A172 (cell line): ENCODE data around the gene ACTN2. TPM values are rescaled to one million over a fixed set of nuclear protein-coding genes. Genes with fewer than 3 reads are reported as not detected.

ENCODE experiments used
- DNase-seq: peaks from one replicate; pipeline ENCODE4 v3.0.0-alpha.2; 2015; ENCODE audit warnings: low spot score
- total RNA-seq: library from RNA; depleted of rRNA; stranded (reverse); fragments of >200 nt; shearing (Covaris generic); gene quantifications from 2 replicates; pipeline ENCODE4 v1.2.3, GENCODE V29; 2014

ACTN2 gene
- total RNA-seq, 1 experiment from 2014 or later, result not detected

DNA sequence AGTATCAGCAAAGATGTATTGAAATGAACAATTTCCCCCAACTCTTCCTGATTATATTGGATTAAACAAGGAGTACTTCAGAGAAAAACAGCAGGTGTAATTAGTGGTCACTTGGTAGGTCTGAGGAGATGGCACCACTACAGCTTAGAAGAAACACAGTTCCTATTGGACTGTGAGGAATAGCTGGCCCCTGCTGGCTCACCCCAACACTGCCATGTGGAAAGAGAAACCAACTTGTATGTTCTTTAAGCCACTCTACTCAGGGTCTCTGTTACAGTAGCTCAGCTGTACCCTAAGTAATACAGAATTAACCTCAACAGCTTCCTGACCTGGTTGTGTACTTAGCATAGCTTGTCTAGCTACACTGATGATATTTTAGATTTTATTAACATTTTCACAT lies 82.3 kb downstream of the ACTN2 start:
- DNase-seq, result no peak

DNA sequence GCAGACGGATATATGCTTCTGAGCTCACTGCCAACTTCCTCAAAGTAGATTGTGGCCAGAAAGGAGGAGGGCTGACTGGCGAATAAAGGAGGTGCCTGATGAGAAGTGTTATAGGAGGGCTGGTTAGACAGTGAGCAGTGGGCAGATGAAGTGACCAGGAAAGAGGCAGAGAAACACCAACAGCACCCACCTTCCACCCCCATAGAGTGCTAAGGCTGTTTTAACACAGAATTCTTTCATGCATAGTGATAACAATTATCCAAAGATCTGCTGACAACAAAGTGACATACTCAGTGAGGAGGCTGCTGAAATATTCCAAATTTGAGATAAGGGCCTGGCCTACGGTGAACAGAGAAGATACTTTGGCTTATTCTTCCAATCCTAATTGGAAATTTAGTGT lies 87.6 kb downstream of the ACTN2 start:
- DNase-seq, result no peak

DNA sequence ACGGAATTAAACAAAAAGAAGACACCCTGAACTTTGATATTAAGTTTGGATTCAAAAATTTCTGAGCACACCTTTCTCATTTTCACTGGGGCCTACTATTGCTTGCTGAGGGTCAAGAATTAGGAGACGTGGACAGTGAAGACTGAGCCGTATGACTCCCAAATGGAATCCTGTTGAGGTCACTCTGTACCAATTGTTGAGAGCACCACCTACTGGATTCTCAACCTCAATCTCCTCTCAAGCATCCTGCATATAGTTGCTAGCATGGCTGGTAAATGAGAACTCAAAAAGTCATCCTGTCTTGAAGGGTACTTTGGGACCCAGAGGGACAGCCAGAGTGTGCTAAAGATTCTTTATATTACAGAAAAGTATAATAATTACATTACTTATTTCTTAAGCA lies 88.6 kb downstream of the ACTN2 start:
- peak; percentile 34 for DNase-seq

DNA sequence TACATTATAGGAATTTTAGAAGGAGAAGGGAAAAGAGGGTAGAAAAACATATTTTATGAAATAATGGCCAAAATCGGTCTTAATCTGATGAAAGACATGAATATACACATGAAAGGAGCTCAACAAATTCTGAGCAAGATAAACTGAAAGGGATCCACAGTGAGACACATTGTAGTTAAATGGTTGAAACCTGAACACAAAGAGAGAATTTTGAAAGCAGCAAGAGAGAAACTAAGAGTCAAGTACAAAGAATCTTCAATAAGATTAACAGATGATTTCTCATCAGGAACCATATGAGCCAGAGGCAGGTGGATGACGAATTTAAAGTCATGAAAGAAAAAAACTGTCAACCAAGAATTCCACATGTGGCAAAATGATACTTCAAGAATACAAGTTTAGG lies 93.0 kb downstream of the ACTN2 start:
- DNase-seq, result no peak

DNA sequence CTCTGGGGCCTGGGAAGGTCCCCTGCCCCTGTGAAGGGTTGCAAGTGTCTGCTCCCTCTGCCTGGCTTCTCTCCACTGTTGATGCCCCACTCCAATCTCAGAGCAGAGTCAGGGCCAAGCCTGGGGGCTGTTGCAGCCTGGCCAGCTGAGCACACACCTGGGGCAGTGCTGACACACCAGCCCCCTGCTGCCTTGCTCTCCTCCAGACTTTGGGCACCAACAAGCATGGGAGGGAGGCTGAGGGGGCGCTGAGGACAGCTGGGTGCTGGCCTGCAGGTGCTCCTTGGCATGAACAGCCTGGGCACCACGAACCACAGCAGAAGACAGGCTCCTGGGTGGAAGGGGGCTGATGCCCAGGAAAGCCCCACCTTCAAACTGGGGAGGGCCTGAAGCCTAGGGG lies 99.2 kb downstream of the ACTN2 start:
- DNase-seq, result no peak

DNA sequence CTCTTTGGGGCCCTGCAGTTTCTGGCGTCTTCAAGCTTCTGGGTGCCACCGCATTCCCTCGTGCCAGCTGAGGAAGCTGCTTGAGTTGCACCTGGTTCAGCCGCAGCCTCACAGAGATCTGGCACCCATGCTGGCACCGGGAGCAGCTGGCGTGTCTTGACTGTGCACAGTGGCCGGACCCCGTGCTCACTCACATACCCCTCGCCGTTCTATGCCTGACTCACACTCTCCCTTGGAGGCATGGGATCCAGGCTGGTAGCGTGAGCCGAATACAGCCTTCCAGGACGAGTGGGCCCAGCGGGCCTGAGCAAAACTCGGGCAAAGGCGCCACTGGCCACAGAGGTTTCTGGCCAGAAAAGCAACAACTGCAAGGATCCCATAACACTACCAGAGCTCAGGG lies 100.2 kb downstream of the ACTN2 start:
- no peak for DNase-seq

DNA sequence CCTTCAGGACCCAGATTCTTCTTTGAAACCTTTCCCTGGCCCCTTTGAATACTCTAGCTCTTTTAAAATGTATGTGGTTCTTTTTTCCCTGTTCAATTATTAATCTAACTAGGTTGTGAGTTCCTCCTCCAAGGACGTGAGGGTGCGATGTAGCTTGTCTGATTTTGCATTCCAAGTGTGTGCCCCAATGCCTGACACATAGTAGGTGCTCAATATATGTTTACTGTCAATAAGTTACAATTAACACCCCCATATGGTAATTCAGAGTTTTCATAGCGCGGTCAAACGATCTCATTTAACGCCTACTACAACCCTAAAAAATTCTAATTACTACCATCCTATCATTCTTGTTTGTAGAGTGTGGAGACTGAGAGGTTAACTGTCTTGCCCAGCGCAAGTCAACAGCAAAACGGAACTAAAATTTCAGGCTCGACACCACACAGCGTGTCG lies 108.3 kb downstream of the ACTN2 start:
- DNase-seq, result no peak

DNA sequence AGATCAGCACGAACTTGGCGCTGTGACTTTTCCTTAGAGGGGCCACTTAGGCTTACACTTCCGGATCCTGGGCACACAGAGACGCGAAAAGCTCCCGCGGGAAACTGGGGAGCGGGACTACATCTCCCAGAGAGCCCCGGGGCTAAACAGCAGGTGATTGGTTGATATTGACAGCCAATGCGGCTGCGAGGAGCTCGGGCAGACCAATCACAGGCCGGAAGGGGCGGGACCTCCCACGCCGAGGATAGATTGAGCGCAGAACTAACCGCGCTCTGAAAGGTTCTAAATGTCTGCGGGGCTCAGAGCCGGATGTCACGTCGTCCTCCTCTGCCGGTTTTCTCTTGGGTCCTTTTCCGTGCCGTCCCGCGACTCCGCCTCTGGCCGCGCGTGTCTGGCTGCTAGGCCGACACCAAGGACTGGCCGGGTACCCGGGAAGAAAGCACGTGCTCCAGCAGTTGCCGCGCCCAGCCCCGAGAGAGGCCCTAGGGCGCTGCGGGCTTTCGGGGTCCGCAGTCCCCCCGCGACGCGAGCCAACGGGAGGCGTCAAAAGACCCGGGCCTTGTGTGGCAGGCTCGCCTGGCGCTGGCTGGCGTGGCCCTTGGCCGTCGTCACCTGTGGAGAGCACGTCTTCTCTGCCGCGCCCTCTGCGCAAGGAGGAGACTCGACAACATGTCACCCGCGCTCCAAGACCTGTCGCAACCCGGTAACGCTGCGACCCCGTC lies 108.9 kb downstream of the ACTN2 start, which contains the start of gene MTR:
MTR (plus strand) TSS at position 258 of the 722 bp plus-strand sequence; CDS start at position 670, 412 bp downstream.
- peak; percentile 99 for DNase-seq

DNA sequence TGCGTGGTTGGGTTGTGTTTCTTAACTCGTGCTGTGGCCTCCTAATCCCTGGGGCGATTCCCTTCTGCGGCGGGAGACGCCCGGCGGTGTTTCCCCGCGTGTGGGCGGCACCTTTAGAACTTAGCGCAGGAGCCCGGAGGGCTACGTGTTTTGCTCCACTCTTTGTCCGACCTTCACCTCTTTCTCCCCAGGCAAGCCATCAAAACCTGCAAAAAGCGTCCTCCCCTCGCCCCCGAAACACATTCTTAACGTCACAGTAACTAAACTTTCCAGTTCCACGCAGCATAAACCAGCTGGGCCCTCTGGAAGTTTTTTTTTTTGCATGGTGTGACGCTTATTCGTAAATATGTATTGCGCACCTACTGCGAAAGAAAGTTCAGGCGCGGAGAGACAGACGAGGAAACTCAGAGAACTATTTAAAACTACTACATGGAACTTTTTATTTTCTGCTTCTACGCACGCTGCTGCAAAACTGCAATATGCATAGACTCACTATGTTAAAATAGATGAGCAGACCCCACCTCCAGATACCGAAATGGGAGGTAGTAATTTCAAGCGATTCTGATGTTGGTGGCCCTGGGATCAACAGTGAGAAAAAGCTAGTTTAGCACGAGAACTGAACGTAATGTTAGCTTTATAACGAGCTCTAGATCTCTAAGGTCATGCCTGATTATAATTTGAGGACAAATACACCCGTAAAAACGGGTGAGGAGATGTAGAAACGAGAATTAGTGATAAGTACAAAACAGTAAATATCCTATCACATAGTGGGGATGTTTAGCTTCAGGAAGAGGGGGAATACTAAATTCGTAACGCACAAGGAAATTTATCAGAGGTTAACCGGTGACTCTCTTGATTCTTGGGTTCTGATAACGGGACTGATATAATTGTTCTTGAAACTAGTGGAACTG lies 109.7 kb downstream of the ACTN2 start:
- peak; percentile 42 for DNase-seq

DNA sequence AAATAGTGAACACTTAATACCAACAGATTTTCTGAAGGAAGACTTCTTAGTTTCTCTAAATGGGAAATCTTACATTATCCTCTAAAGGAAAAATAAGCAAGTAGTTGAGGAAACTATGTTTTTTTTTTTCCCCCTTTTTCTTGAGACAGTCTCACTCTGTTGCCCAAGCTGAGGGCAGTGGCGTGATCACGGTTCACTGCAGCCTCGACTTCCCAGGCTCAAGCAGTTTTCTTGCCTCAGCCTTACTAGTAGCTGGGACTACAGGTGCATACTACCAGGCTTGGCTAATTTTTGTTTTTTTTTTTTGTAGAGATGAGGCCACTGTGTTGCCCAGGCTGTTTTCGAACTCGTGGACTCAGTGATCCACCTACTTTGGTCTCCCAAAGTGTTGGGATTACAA lies 112.7 kb downstream of the ACTN2 start:
- no peak for DNase-seq

DNA sequence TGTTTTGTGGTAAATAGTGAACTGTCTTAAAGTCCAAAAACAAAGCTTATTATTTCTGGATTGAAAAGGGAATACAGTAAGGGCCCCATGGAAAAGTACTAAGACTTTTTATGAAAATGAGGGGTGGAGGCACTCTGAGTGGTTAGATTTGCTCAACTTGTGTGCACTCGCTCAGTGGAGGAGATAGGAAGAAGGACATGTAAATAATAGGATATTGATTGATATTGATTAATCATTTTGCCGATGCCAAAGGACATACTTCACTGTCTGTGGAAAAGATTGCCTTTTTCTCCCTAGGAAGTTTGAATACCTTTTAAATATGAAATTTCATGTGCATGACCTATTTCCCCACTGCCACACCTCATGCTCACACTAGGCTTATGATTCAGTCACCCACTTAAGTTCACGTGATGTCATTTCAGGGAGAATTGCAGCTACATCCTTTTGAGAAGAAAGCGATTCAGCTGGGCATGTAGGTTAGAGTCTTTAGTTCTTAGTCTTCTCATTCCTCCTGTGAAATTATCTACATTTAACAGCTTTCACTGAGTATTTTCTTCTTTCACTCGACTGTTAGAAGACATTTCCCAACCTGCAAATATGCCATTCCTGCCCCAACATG lies 113.8 kb downstream of the ACTN2 start:
- no peak for DNase-seq

DNA sequence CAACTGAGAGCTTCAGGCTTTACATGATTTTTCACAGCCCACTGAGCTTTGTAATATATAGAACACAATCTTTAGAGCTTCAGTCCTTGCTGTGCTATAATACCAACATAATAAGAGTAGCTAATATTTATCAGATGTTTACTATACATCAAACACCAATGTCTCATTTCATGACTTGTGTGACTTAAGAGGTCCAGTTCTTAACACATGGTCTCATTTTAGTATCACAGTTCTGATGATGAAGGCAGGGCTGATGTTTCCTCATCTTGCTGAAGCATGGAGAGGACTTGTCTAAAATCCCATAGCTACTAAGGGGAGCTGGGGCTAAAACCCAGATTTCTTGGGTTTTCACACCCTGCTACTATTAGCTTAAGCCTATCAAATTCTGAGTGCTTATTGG lies 114.3 kb downstream of the ACTN2 start:
- DNase-seq, result no peak

DNA sequence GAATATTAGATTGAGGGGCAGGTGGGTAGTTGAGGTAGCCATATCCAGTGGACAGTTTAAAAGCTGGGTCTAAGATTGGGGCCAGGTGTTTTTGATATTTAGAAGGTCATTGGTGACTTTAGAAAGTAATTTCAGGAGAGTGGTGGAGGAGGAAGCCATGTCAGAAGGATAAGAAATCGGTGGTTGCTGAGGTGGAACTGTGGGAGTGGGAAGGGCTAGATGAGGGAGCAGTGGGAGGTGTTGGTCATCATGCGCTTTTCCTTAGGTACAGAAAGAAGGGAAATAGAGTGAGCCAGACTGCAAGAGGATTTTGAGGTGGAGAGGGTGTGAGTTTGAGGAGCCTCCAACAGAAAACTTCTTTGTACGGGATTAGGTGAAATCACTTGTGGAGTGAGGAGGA lies 116.0 kb downstream of the ACTN2 start:
- DNase-seq, result no peak

DNA sequence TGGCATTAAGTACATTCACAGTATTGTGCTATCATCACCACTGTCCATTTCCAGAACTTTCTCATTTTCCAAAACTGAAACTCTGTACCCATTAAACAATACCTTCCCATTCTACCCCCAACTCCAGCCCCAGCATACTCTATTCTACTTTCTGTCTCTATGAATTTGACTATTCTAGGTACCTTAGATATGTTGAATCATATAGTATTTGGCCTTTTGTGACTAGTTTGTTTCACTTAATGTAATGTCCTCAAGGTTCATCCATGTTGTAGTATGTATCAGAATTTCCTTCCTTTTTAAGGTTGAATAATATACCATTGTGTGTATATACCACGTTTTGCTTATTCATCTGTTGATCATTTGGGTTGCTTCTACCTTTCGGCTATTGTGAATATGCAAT lies 120.3 kb downstream of the ACTN2 start:
- DNase-seq, result no peak

DNA sequence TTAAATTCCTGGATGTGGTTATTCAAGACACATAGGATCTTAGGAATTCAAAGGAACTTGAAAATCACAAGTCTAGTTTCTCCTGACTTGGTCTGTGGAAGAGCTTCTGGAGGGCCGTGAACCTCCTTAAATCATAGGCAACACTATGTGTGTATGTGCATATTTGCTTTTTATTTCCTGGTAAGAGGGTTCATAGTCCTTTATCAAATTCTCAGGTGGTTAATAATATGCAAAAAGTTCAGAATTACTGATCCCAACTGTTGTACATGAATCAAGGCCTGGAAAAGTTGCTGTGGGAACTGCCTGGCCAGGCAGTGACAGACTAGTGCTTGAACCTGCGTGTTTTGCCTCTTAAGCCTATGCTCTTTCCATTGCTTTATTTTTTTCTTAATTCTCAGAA lies 121.7 kb downstream of the ACTN2 start:
- no peak for DNase-seq

DNA sequence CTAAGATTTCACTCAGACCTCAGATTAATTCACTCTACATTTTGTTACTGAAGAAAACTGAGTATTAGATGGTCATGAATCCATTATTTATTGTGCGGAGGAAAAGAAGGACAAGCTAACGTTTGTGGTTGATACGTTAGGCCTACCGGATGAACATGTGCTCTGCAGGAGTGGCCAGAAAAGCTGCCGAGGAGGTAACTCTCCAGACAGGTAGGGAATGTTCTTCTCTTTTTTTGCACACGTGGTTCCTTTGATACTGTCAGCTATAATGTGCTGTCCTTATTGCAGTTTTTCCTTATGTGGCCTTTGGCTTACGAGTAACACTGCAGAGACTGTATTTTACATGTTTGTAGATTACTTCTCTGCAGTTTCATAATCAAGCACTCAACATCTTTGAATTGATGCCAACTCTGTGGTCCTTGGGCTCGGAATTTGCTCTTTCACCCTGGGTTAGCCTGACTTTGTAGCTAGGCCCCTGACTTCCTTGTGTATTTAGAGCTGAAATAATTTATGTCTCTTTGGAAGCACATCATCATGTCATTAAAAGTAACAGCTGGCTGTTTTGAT lies 122.3 kb downstream of the ACTN2 start:
- no peak for DNase-seq

DNA sequence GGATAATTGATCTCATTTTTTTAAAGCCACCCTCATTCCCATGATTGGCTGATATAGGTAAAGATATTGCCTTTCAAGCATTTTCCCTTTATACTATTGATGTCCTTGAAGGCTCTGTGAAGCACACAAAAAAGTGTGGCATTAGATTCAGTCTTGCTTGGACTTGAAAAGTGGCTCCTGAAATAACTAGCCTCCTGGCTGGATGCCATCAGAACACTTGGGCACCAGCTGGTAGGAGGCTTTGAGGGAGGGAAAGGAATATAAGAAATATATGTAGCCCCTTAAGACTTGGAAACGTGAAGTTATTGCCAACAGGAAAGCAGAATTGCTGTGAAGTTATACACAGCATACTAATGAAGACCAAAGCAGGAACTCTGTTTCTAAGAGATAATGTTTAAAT lies 122.8 kb downstream of the ACTN2 start:
- DNase-seq, result no peak

DNA sequence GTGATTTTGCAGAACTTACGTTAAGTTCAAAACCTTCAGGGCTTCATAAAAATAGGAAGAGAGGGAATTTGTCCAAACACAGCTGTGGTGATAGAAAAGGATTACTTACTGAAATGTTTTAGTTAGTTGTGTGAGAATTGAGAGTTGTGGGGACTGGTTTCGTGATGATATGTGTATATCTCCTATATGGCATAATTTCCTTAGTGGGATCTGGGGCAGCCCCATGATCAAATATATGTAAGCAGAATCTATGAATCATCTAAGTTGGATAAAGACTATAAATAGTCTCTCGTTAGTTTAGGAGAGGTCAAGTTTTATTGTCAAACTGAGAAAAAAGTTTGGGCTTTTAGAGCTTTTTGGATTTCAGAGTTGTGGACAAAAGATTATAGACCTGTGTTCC lies 123.7 kb downstream of the ACTN2 start:
- no peak for DNase-seq

DNA sequence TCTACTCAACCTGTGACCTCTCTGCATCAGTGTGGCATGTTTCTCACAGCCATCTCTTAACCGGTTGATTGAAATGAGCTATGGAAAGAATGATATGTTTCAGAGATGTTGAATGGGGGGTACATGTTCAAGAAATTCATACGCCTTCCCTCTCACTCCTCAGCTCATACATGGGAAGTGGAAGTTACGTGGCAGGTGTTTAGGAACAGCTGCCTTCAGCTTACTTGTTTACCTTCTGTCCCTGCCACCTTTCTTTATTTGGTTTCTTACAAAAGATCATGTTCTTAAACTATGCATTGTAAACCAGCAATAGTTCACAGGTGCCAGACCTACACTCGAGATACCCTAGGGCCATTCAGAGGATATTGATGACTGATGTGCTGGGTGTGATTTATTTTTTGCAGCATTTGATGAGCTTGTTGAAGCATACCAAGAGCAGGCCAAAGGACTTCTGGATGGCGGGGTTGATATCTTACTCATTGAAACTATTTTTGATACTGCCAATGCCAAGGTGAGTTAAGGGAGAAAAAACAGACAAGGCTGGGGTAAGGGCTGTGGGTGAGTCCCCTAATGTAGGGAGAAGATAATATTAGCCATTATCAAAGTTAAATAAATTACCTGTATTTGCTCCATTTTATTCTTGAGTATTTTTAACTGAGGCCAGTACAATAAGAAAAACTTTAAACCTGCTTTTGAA lies 126.2 kb downstream of the ACTN2 start:
- no peak for DNase-seq
